Mucosa of stomach (tissue), 1 donor: ENCODE measurements around the gene FKBP1A.

ENCODE experiments used
- H3K27me3 ChIP-seq: one replicate; pipeline ENCODE4 v1.7.0; 2013; ENCODE audit warnings: mild to moderate bottlenecking, low read length; ENCODE audit not compliant: control insufficient read depth, insufficient read depth
- H3K36me3 ChIP-seq: one replicate; pipeline ENCODE4 v1.7.0; 2013; ENCODE audit warnings: low read length; ENCODE audit not compliant: control insufficient read depth, insufficient read depth
- H3K4me1 ChIP-seq: one replicate; pipeline ENCODE4 v1.7.0; 2013; ENCODE audit warnings: mild to moderate bottlenecking, low read length; ENCODE audit not compliant: control insufficient read depth, insufficient read depth
- H3K4me3 ChIP-seq: one replicate; pipeline ENCODE4 v1.7.0; 2013; ENCODE audit warnings: low read length
- H3K9ac ChIP-seq: one replicate; pipeline ENCODE4 v1.7.0; 2013; ENCODE audit warnings: mild to moderate bottlenecking, low read length, moderate library complexity
- H3K9me3 ChIP-seq: one replicate; pipeline ENCODE4 v1.7.0; 2013; ENCODE audit warnings: mild to moderate bottlenecking, low read length, moderate library complexity; ENCODE audit not compliant: control insufficient read depth
- donor health status: Pancreatic carcinoma.

The FKBP1A gene

DNA sequence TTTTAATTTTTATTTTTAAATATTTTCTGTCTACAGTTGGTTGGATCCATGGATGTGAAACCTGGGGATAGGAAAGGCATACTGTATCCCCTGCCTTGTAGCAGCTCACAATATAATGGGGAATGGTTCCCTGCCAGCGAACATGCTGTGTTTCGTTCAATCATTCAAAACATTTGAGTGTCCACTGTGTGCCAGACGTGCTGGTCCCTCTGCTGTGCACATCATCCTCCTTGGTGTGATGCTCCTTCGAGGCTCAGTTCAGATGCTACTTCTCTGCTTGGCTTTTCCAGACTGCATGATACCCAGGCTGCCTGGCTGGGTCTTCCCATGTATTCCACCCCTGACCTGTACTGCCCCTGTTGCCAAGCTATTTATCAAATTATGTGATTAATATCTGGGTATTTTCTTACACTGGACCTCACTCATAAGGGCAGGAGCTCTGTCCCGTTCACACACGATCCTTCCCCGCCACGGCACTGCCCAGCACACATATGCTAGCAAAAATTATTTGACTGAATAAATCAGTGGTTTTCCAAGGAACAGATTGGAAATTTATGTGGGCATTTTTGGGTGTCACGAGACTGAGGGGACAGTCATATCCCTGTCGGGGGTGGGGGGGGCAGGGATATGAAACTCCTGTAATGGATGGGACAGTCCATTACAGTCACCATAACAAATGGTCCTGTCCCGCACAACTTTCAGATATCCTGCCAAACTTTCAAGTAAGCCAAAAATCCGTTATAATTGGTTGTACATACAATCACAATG is 68.8 kb downstream of the FKBP1A start:
- Histone ChIP-seq H3K4me1 (peaks cover 50% of the 10 kb centered on the region), H3K36me3 (peaks cover 5% of the 10 kb centered on the region), H3K9ac (peak overlapping the region; percentile 93), H3K9me3 (no peaks in the 10 kb centered on the region), H3K4me3 (no peak overlapping the region), H3K27me3 (no peaks in the 10 kb centered on the region)

GRCh38 chr20:1323256-1323655 is 69.6 kb downstream of the FKBP1A start:
- Histone ChIP-seq H3K4me3 (no peak overlapping the region), H3K9me3 (no peaks in the 10 kb centered on the region), H3K9ac (peak overlapping the region; percentile 28), H3K4me1 (peaks cover 46% of the 10 kb centered on the region), H3K36me3 (peaks cover 5% of the 10 kb centered on the region), H3K27me3 (no peaks in the 10 kb centered on the region)

GRCh38 chr20:1322511-1323245 is 70.2 kb downstream of the FKBP1A start:
- peaks cover 41% of the 10 kb centered on the region for H3K4me1 ChIP-seq

GRCh38 chr20:1321654-1321939 is 71.3 kb downstream of the FKBP1A start:
- Histone ChIP-seq H3K9me3 (no peaks in the 10 kb centered on the region), H3K9ac (no peak overlapping the region), H3K4me3 (no peak overlapping the region), H3K36me3 (peaks cover 5% of the 10 kb centered on the region), H3K4me1 (peaks cover 30% of the 10 kb centered on the region), H3K27me3 (no peaks in the 10 kb centered on the region)

More at GRCh38 chr20:1322511-1323245, 70.2 kb downstream of the FKBP1A start:
- peaks cover 5% of the 10 kb centered on the region for H3K36me3 ChIP-seq
- H3K9me3 ChIP-seq = no peaks in the 10 kb centered on the region
- H3K4me3 ChIP-seq = no peak overlapping the region
- no peaks in the 10 kb centered on the region for H3K27me3 ChIP-seq
- H3K9ac ChIP-seq = peak overlapping the region; percentile 28

GRCh38 chr20:1320902-1321653 is 71.8 kb downstream of the FKBP1A start:
- no peaks in the 10 kb centered on the region for H3K9me3 ChIP-seq
- H3K36me3 ChIP-seq = peaks cover 5% of the 10 kb centered on the region
- H3K4me3 ChIP-seq = no peak overlapping the region
- H3K9ac ChIP-seq = no peak overlapping the region
- no peaks in the 10 kb centered on the region for H3K27me3 ChIP-seq
- H3K4me1 ChIP-seq = peaks cover 25% of the 10 kb centered on the region

DNA sequence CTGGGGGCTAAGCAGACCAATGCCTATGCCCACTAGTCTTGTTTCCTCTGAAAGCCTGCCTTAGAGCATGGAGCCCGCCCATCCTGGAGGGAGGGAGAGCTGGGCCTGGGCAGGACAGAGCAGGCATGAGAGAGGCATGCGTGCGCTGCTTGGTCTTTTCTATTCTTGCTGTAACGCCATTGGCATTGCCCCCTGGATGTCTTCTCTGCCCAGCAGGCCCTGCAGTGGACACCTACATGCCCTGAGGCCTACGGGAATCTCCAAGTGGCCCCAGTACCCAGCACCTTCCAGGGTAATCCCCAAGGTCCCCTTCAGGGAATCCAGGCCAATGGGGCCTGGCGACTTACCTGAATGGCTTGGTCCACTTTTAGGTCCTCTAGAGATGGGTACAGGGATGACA is 72.8 kb downstream of the FKBP1A start:
- H3K4me3 ChIP-seq = no peak overlapping the region
- H3K9me3 ChIP-seq = no peaks in the 10 kb centered on the region
- no peak overlapping the region for H3K9ac ChIP-seq
- H3K36me3 ChIP-seq = peaks cover 5% of the 10 kb centered on the region
- peaks cover 21% of the 10 kb centered on the region for H3K4me1 ChIP-seq
- no peaks in the 10 kb centered on the region for H3K27me3 ChIP-seq

DNA sequence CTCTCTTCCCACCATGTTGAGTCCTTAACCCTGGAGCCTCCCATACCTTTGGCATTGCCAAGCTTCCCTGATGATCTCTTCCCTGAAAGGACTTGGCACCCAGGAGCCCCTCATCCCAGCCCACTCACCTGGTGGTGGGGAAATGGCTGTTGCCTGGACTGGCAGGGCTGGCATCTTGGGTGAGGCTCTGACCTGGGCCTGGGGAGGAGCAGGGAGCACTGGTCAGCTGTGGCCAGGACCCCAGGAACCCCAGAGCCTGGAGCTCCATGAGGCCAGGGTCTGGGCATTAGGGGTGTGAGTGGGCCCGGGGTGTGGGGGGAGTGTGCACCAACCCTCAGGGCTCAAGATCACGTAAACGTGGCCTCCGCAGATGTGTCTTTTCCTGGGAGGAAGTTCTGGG is 73.4 kb downstream of the FKBP1A start:
- Histone ChIP-seq H3K9me3 (no peaks in the 10 kb centered on the region), H3K27me3 (no peaks in the 10 kb centered on the region), H3K4me3 (no peak overlapping the region), H3K4me1 (peaks cover 16% of the 10 kb centered on the region), H3K36me3 (peaks cover 5% of the 10 kb centered on the region), H3K9ac (no peak overlapping the region)

DNA sequence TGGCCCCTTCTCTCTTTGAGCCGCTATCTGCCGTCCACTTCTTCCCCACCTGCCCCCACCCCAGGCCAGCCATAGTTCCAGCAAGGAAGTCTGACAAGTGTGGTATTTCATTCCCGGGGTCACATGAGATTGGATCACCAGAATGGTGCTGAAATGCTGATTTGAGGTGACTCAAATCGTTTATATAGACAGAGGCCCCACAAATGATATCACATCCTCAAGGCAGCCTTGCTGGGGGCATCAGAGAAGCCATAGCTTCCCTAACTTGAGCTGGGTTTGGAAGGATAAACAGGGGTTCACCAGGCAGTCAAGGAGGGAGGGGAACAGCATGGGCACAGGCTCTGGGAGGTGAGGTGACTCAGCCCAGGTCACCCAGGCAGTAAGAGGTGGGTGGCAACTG is 73.8 kb downstream of the FKBP1A start:
- H3K9ac ChIP-seq = no peak overlapping the region
- no peaks in the 10 kb centered on the region for H3K27me3 ChIP-seq
- H3K9me3 ChIP-seq = no peaks in the 10 kb centered on the region
- H3K4me1 ChIP-seq = peaks cover 12% of the 10 kb centered on the region
- peaks cover 5% of the 10 kb centered on the region for H3K36me3 ChIP-seq
- H3K4me3 ChIP-seq = no peak overlapping the region
